ENCODE results near the gene VPS13D. TPM values are rescaled to one million over a fixed set of nuclear protein-coding genes. Genes with fewer than 3 reads are reported as not detected.

The VPS13D gene
- total and polyA plus RNA-seq, 10 of the 15 experiments (the other 5 are each of a cell fraction or from before 2014, with no cell fraction given): 1.4 to 16.9 (median 8.5) TPM

DNA sequence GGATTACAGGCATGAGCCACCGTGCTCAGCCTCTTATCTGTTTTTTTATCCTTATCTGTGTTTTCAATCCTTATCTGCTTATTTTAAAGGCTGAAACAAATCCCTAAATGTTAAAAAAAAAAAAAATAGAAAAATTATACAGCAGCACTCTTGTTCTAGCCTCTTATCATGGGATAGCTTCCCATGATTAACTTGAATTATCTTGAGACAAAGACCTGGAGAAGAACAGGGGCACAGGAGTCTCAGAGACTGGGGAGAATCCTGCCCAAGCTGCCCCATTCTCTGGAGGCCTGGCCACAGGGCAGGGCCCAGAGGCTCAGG is 301.3 kb downstream of the VPS13D start (continued):
- TF ChIP-seq ESRRA (IDR thresholded peaks at IDR 0.05; ENCODE audit: low read length): no peak
- TF ChIP-seq, protein P1, sequence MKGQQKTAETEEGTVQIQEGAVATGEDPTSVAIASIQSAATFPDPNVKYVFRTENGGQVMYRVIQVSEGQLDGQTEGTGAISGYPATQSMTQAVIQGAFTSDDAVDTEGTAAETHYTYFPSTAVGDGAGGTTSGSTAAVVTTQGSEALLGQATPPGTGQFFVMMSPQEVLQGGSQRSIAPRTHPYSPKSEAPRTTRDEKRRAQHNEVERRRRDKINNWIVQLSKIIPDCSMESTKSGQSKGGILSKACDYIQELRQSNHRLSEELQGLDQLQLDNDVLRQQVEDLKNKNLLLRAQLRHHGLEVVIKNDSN (IDR thresholded peaks at IDR 0.05; ENCODE audit: borderline replicate concordance, extremely low read length, insufficient read depth, low read depth, low read length): no peak

DNA sequence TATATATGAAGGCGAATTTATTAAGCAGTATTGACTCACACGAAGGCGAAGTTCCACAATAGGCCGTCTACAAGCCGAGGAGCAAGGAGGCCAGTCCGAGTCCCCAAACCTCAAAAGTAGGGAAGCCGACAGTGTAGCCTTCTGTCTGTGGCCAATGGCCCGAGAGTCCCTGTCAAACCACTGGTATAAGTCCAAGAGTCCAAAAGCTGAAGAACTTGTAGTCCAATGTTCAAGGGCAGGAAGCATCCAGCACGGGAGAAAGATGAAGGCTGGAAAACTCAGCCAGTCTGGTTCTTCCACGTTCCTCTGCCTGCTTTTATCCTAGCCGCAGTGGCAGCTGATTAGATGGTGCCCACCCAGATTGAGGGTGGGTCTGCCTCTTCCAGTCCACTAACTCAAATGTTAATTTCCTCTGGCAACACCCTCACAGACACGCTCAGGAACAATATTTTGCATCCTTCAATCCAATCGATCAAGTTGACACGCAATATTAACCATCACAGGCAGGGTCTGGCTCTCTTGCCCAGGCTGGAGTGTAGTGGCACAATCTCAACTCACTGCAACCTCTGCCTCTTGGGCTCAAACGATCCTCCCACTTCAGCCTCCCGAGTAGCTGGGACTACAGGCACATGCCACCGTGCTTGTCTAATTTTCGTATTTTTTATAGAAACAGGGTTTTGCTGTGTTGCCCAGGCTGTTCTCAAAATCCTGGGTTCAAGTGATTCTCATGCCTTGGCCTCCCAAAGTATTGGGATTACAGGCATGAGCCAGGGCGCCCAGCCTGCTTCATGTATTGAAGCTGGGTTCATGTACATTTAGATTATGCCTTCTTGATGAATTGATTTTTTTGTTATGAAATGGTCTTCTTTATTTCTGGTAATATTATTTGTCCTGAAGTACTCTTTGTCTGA is 302.8 kb downstream of the VPS13D start:
- in situ Hi-C loops (cut with MboI) (loop anchor here (25.0 kb wide), 1 partner anchor 705 kb away; the partner anchor contains the start of gene PRAMEF18), intact Hi-C loops (cut with micrococcal nuclease; ENCODE audit: unreplicated experiment) (no loop called here)
- 51% methylated on average over 19 of the region's 19 CpGs for WGBS (ENCODE audit: insufficient coverage, insufficient replicate concordance, low lambda C conversion rate, missing lambda C conversion rate)
- ChIA-PET CTCF (no interaction called here), POLR2A (no interaction called here), SMC1A (ENCODE audit: uncharacterized antibody, unreplicated experiment) (no interaction called here), RAD21 (ENCODE audit: unreplicated experiment) (no interaction called here)
- no peaks in the 10 kb centered on the region for H4K20me1 ChIP-seq (ENCODE audit: control insufficient read depth, insufficient read depth)
- no peak overlapping the region for H2AFZ ChIP-seq (ENCODE audit: control insufficient read depth, low read depth, low read length)
- no peak overlapping the region for H3K27ac ChIP-seq (ENCODE audit: control insufficient read depth, insufficient read depth)
- no peaks in the 10 kb centered on the region; a peak in 1 of 4 replicates for H3K27me3 ChIP-seq (replicated peaks in 1 of 2; ENCODE audit: control insufficient read depth in 2 of 2, insufficient read depth in 2 of 2, low read length in 1 of 2)
- BruUV-seq (replicated peaks): no TSS peak
- no peaks in the 10 kb centered on the region for H3K4me1 ChIP-seq (ENCODE audit: control insufficient read depth, insufficient read depth, low read length)
- no peak overlapping the region for H3K9ac ChIP-seq (ENCODE audit: control insufficient read depth, insufficient read depth, low read length)
- no peaks in the 10 kb centered on the region for H3K79me2 ChIP-seq (ENCODE audit: control insufficient read depth, insufficient read depth, low read length)
- no peak overlapping the region for H3K4me2 ChIP-seq (ENCODE audit: control insufficient read depth, insufficient read depth)
- TF ChIP-seq, protein P2, sequence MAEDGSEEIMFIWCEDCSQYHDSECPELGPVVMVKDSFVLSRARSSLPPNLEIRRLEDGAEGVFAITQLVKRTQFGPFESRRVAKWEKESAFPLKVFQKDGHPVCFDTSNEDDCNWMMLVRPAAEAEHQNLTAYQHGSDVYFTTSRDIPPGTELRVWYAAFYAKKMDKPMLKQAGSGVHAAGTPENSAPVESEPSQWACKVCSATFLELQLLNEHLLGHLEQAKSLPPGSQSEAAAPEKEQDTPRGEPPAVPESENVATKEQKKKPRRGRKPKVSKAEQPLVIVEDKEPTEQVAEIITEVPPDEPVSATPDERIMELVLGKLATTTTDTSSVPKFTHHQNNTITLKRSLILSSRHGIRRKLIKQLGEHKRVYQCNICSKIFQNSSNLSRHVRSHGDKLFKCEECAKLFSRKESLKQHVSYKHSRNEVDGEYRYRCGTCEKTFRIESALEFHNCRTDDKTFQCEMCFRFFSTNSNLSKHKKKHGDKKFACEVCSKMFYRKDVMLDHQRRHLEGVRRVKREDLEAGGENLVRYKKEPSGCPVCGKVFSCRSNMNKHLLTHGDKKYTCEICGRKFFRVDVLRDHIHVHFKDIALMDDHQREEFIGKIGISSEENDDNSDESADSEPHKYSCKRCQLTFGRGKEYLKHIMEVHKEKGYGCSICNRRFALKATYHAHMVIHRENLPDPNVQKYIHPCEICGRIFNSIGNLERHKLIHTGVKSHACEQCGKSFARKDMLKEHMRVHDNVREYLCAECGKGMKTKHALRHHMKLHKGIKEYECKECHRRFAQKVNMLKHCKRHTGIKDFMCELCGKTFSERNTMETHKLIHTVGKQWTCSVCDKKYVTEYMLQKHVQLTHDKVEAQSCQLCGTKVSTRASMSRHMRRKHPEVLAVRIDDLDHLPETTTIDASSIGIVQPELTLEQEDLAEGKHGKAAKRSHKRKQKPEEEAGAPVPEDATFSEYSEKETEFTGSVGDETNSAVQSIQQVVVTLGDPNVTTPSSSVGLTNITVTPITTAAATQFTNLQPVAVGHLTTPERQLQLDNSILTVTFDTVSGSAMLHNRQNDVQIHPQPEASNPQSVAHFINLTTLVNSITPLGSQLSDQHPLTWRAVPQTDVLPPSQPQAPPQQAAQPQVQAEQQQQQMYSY (CRISPR knock-in tag; IDR thresholded peaks at IDR 0.05): no peak
- TF ChIP-seq STAT1 (conservative IDR thresholded peaks at IDR 0.05) (no peak), CBFB (IDR thresholded peaks at IDR 0.05; ENCODE audit: low read depth) (no peak)
- TF ChIP-seq, protein P3, sequence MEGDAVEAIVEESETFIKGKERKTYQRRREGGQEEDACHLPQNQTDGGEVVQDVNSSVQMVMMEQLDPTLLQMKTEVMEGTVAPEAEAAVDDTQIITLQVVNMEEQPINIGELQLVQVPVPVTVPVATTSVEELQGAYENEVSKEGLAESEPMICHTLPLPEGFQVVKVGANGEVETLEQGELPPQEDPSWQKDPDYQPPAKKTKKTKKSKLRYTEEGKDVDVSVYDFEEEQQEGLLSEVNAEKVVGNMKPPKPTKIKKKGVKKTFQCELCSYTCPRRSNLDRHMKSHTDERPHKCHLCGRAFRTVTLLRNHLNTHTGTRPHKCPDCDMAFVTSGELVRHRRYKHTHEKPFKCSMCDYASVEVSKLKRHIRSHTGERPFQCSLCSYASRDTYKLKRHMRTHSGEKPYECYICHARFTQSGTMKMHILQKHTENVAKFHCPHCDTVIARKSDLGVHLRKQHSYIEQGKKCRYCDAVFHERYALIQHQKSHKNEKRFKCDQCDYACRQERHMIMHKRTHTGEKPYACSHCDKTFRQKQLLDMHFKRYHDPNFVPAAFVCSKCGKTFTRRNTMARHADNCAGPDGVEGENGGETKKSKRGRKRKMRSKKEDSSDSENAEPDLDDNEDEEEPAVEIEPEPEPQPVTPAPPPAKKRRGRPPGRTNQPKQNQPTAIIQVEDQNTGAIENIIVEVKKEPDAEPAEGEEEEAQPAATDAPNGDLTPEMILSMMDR (IDR thresholded peaks at IDR 0.05 in 2 of 3, conservative IDR thresholded peaks at IDR 0.05 in 1 of 3; ENCODE audit: control insufficient read depth in 2 of 3, extremely low read depth in 1 of 3, insufficient read depth in 1 of 3, low read depth in 3 of 3, low read length in 3 of 3): no peak
- no peaks in the 10 kb centered on the region; the same call in 2 of the 3 replicates for H3K9me3 ChIP-seq (replicated peaks; ENCODE audit: control insufficient read depth, insufficient read depth, low read length)
- DNase-seq (ENCODE audit: low read depth, low spot score) (no peak), ATAC-seq (no peak), FAIRE-seq (no peak)
- H3K4me3 ChIP-seq: no peak overlapping the region
- H3K36me3 ChIP-seq (ENCODE audit: control insufficient read depth in 2 of 2, insufficient read depth in 2 of 2, low read length in 1 of 2): no peaks in the 10 kb centered on the region
